ENCODE results near the gene TCEA3.

The TCEA3 gene

DNA sequence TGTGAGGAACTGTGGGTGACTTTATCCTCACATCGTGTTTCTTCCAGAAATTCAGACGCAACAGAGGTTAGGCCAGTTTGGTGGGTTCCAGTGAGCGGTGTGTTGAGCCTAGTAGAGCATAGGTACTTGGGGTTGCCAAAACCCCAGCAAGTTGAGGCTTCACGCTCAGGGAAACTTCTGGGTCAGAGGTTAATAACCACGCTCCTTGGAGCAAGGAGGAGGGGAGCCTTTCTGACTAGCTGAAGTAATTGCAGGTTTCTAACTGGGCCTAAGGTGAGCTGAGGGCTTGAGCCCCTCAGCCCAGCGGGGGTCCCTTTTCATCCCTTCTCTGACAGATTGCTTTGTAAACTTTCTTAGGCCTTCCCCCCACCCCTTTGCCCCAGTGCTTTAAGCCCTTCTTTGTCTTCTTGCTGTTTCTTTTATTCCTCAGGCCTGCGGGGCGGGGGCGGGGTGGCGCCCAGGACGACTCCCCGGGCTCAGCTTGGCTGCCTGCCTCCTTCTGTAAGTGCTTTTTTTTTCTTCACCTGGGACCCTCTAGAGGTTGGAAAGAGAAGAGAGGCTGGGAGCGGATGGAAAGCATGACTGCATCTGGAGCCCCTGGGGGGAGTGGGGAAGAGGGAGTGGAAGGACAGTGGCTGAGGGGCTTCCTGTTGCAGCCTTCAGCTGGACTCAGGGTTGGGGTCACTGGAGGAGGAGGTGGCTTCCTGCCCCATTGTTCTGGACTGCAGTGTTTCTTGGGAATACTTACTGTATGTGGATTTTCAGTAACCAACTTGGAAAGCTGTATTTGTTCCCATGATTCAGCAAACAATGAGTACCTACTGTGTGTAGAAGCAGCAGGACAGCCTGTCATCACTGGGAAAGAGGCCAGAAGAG lies 53.6 kb downstream of the TCEA3 start:
- no peaks in the 10 kb centered on the region for H3K9me2 ChIP-seq (replicated peaks; ENCODE audit: insufficient read depth, low read length)

DNA sequence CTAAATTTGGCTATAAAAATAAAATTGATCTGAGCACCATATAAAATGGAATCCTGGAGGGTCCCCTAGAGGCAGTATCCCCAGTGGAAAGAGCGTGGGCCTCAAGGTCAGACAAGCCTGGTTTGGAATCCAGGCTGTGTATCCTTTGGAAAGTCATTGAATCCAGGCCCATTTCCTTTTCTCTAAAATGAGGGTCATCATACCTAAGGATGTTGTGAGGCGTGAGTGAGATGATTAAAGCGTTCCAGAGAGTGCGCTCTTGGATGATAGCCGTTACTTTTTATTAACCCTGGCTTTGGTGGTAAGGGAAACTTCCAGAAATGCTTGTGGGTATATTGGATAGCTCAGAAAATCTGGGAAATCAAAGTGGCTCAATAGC lies 54.2 kb downstream of the TCEA3 start:
- Histone ChIP-seq H3K9me3 (replicated peaks; ENCODE audit: insufficient read depth, low read length) (no peaks in the 10 kb centered on the region), H4K20me1 (ENCODE audit: insufficient read depth, low read length) (no peaks in the 10 kb centered on the region), H3K4me2 (ENCODE audit: low read depth, low read length) (peak overlapping the region; percentile 94), H3K27me3 (replicated peaks; ENCODE audit: insufficient read depth, low read length) (no peaks in the 10 kb centered on the region), H2AFZ (ENCODE audit: low read length) (no peak overlapping the region), H3K27ac (ENCODE audit: low read length) (no peak overlapping the region), H3K9ac (ENCODE audit: low read length) (no peak overlapping the region), H3F3A (ENCODE audit: insufficient read depth, low read length) (no peaks in the 10 kb centered on the region), H3K4me1 (ENCODE audit: low read length) (no peaks in the 10 kb centered on the region), H3K36me3 (replicated peaks; ENCODE audit: insufficient read depth, low read length) (no peaks in the 10 kb centered on the region; the same call in 1 of the 2 replicates), H3K9me2 (replicated peaks; ENCODE audit: insufficient read depth, low read length) (no peaks in the 10 kb centered on the region), H3K79me2 (ENCODE audit: low read length) (0 out of 2 replicates have a peak, but pooled peaks cover 5% of the 10 kb centered on the region), H3K4me3 (ENCODE audit: low read length) (no peak overlapping the region)
- DNase-seq = no peak
- TF ChIP-seq EZH2 (optimal IDR thresholded peaks at IDR 0.05; ENCODE audit: low read depth, low read length) = no peak
- TF ChIP-seq, protein P1, sequence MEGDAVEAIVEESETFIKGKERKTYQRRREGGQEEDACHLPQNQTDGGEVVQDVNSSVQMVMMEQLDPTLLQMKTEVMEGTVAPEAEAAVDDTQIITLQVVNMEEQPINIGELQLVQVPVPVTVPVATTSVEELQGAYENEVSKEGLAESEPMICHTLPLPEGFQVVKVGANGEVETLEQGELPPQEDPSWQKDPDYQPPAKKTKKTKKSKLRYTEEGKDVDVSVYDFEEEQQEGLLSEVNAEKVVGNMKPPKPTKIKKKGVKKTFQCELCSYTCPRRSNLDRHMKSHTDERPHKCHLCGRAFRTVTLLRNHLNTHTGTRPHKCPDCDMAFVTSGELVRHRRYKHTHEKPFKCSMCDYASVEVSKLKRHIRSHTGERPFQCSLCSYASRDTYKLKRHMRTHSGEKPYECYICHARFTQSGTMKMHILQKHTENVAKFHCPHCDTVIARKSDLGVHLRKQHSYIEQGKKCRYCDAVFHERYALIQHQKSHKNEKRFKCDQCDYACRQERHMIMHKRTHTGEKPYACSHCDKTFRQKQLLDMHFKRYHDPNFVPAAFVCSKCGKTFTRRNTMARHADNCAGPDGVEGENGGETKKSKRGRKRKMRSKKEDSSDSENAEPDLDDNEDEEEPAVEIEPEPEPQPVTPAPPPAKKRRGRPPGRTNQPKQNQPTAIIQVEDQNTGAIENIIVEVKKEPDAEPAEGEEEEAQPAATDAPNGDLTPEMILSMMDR (IDR thresholded peaks at IDR 0.05; ENCODE audit: low read length) = no peak
- no peak for TF ChIP-seq EZH2phosphoT487 (IDR thresholded peaks at IDR 0.05; ENCODE audit: low read length)

More for the DNA sequence above, 53.6 kb downstream of the TCEA3 start:
- no peaks in the 10 kb centered on the region for H3K9me3 ChIP-seq (replicated peaks; ENCODE audit: insufficient read depth, low read length)
- H3K4me1 ChIP-seq (ENCODE audit: low read length) = no peaks in the 10 kb centered on the region
- H3F3A ChIP-seq (ENCODE audit: insufficient read depth, low read length) = no peaks in the 10 kb centered on the region
- TF ChIP-seq, protein P1 (IDR thresholded peaks at IDR 0.05; ENCODE audit: low read length) = no peak
- no peak for TF ChIP-seq EZH2phosphoT487 (IDR thresholded peaks at IDR 0.05; ENCODE audit: low read length)
- no peak for TF ChIP-seq EZH2 (optimal IDR thresholded peaks at IDR 0.05; ENCODE audit: low read depth, low read length)
- H3K4me2 ChIP-seq (ENCODE audit: low read depth, low read length) = no peak overlapping the region
- H3K79me2 ChIP-seq (ENCODE audit: low read length) = 0 out of 2 replicates have a peak, but pooled peaks cover 5% of the 10 kb centered on the region
- H4K20me1 ChIP-seq (ENCODE audit: insufficient read depth, low read length) = no peaks in the 10 kb centered on the region
- no peak overlapping the region for H2AFZ ChIP-seq (ENCODE audit: low read length)
- H3K27me3 ChIP-seq (replicated peaks; ENCODE audit: insufficient read depth, low read length) = no peaks in the 10 kb centered on the region
- H3K36me3 ChIP-seq (replicated peaks; ENCODE audit: insufficient read depth, low read length) = no peaks in the 10 kb centered on the region; the same call in 1 of the 2 replicates
- H3K9ac ChIP-seq (ENCODE audit: low read length) = no peak overlapping the region
- DNase-seq = no peak
- no peak overlapping the region for H3K4me3 ChIP-seq (ENCODE audit: low read length)
- H3K27ac ChIP-seq (ENCODE audit: low read length) = no peak overlapping the region

DNA sequence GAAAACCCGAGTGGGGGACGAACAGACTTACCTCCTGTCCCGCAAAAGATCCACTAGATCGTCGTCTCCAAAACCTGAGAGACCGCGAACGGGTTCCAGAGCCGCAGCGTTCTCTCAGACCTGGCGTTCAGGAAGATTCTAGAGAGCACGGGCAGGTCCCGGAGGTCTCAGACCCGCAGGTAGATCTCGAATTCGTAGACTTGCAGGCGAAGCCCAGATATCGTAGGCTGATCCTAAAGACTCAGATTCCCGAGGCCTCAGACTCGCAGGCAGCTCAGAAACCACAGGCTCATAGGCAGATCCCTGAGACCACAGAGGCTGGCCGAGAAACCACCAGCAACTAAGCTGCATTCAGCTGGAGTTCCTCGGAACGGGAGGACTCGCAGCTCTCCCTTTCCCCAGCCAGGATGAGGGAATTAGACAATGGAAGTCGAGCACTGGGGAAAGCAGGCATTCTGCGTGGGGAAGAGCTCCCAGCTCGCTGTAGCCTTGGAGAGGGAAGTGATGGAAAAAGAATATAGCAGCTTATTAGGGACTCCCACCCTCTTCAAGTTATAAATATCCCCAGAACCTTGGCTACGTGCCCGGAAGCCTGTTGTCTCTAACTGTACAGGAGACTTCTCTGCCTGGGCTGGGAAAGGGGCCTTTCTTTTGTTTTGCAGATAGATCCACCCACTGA lies 55.1 kb downstream of the TCEA3 start, which contains the start of gene ZNF436:
Gene ZNF436, minus strand, starts transcription at position 502 of the 679 bp plus-strand sequence. CDS start 1,831 bp downstream, outside the sequence.
- no peaks in the 10 kb centered on the region for H3K9me3 ChIP-seq (replicated peaks; ENCODE audit: insufficient read depth, low read length)
- peak within 1 kb of the TSS; percentile 94 for H3K4me2 ChIP-seq (ENCODE audit: low read depth, low read length)
- H3K27me3 ChIP-seq (replicated peaks; ENCODE audit: insufficient read depth, low read length) = no peaks in the 10 kb centered on the region
- peak within 1 kb of the TSS; percentile 62; the same call in 1 of the 2 replicates for H3K27ac ChIP-seq (ENCODE audit: low read length)
- H3K9me2 ChIP-seq (replicated peaks; ENCODE audit: insufficient read depth, low read length) = no peaks in the 10 kb centered on the region
- peak; percentile 29 for DNase-seq
- peak within 1 kb of the TSS; percentile 79 for H3K9ac ChIP-seq (ENCODE audit: low read length)
- no peaks in the 10 kb centered on the region; the same call in 1 of the 2 replicates for H3K36me3 ChIP-seq (replicated peaks; ENCODE audit: insufficient read depth, low read length)
- peak within 1 kb of the TSS; percentile 97 for H3K4me3 ChIP-seq (ENCODE audit: low read length)
- peak within 1 kb of the TSS; percentile 100 for H2AFZ ChIP-seq (ENCODE audit: low read length)
- H3K4me1 ChIP-seq (ENCODE audit: low read length) = no peaks in the 10 kb centered on the region
- TF ChIP-seq EZH2phosphoT487 (IDR thresholded peaks at IDR 0.05; ENCODE audit: low read length) = no peak
- no peak for TF ChIP-seq EZH2 (optimal IDR thresholded peaks at IDR 0.05; ENCODE audit: low read depth, low read length)
- TF ChIP-seq, protein P1 (IDR thresholded peaks at IDR 0.05; ENCODE audit: low read length) = no peak
- H3K79me2 ChIP-seq (ENCODE audit: low read length) = 0 out of 2 replicates have a peak, but pooled peaks cover 5% of the 10 kb centered on the region
- no peaks in the 10 kb centered on the region for H3F3A ChIP-seq (ENCODE audit: insufficient read depth, low read length)
- H4K20me1 ChIP-seq (ENCODE audit: insufficient read depth, low read length) = no peaks in the 10 kb centered on the region
